Eye (tissue), 1 donor: ENCODE data around the gene HIP1.
"Not testable (repeated sequence)": the region's sequence is repeated elsewhere in the genome, so short reads cannot be mapped to it uniquely, and the experiment has no call there.

Experiments
- DNase-seq: peaks from one replicate; pipeline ENCODE4 v3.0.0-alpha.2; 2015

Gene HIP1

GRCh38 chr7:75567948-75568595 lies 170.7 kb downstream of the HIP1 start:
- peak; percentile 86 for DNase-seq

DNA sequence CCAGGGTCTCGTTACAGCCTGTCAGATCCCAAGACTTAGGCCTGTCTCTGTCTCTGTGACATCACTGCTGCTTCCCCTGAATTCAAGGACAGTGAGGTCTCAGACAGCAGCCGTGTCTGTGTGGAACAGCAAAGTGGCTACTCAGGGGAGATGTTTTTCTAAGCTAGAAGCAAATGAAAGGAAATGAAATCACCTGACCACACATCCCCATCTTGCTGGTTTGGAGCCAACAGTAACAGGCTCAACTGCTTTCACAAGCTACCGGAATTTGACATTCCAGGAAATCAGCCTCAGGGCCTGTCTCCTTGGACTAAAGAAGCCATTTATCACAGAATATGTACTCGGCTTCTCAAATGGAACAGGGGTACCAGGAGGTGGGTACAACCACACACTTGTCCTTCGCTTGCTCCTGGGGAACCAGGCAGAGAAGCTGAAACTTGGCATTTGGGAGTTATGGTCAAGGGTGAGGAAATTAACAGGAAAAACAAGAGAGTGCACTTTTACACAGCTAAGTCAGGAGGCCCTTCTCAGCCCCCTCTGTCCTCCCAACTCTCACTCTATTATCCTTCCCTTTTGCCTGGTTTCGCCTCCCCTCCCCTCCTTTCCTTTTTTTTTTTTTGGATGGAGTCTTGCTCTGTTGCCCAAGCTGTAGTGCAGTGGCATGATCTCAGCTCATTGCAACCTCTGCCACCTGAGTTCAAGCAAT lies 173.5 kb downstream of the HIP1 start:
- peak; percentile 78 for DNase-seq

DNA sequence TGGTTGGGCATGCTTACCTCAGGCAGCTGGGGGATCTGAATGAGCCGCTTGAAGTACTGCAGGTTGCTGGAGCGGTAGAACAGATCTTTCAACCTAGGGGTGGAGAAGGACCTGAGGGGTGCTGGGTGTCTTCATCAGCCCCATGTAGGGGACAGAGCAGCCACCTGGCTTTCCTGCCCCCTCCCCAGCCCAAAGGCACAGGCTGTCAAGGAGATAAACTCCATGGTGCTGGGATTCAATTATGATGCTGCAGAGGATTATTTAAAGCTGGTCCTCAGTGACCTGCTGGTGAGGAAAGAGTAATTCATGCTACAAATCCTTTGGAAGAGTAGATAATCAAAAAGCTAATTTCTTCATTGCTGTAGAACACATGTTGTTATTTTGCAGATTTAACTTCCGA lies 175.6 kb downstream of the HIP1 start:
- no peak for DNase-seq

DNA sequence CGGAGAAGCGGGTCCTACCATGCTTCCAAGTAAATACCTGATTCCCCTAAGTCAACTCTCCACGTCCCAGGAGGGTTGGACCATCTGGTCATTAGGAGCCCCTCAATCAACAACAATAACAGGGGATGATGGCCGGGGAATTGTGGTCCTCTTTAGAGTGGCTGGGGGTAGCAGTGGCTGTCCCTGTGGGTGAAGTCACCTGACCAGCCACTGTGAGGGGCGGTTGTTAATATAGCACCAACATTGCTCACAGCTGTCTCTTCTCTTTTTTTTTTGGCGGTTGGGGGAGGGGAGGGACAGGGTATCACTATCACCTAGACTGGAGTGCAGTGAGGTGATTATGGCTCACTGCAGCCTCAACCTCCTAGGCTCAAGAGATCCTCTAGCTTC lies 178.8 kb downstream of the HIP1 start:
- peak; percentile 74 for DNase-seq

DNA sequence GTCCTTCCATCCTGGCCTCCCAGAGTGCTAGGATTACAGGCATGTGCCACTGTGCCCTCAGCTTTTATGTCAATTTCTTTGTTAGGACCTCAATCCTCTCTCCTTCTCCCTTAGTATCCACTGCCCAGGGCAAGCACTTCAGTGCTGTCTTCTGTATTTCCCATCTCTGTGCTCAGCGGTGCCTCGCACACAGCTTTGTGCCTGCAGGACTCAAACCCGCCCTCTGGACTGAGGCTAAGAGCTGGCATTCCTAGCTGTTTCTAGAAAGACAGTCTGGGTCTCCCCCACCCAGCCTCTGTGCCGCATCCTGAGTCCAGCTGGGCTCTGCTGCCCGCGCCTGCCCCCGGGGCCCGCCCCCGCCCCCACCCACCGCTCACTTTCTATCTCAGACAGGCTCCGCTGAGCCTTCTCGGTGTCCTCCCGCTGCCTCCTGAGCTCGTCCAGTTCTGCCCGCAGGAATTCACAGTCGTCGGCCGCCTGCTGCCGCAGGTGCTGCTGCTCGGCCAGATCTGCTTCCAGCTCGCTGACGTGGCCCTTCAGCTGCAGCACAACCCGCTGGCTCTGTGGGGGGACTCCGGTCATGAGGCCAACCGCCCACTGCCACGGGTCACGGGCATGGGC lies 179.3 kb downstream of the HIP1 start:
- peak; percentile 77 for DNase-seq

DNA sequence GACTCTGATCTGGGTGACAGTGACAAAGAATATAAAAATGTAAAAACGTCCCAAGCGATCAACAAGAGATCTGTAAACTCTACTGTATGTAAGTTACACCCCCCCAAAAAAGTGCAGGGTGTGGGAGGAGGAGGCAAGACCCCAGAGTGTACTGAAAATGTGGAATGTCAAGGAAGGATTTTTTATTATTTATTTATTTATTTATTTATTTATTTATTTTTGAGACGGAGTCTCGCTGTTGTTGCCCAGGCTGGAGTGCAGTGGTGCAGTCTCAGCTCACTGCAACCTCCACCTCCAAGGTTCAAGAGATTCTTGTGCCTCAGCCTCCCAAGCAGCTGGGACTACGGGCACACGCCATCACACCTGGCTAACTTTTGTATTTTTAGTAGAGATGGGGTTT lies 181.9 kb downstream of the HIP1 start:
- DNase-seq: not testable (repeated sequence)

- DNase-seq: no peak
These were observed 183.0 kb downstream of the HIP1 start for GRCh38 chr7:75555736-75556135.

- no peak for DNase-seq
These were observed 192.3 kb downstream of the HIP1 start for GRCh38 chr7:75546237-75547015.

DNA sequence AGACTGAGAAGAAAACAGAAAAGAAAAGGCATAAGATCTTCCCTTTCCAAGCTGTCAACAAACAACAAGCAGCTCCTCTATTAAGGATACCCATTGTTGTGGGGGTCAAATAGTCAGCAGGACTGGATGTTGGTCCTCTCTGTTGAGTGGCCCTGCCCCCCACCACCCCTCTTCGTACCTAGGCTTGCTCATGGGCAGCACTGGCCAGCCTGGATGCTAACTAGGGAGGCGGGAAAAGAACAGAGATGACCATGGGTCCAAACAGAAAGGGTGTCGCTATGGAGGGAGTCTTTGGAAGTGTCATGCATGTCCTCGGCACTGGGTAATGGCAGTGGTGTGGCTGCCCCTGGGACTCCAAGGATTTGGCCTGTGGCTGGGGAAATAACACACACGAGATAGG lies 201.0 kb downstream of the HIP1 start:
- no peak for DNase-seq

DNA sequence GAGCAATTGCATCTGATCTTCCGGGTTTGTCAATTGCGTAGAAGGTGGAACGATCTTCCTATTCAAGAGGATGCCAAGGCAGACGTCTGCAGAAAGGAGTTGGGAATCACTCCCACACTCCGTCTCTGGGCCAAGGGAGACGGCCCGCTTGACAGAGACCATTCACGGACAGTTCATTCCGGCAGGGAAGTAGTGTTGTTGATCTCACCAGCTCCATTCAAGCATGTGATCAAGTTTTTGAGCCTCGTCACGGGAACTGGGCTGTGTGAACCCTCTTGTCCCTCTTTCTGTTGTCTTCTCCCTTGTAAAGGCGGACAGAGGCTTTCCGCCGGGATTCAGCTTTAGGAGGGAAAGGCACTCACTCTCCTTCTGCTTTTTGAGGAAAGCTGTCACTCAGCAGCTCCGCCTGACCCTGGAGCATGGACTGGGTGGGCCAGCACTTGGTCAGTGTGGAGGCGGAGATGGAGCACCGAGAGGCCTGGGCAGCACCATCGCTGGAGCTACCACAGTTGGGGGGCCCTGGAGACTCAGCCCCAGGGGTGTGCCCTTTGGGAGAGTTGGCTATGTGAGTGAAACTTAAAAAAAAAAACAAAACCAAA lies 201.7 kb downstream of the HIP1 start:
- DNase-seq: no peak

GRCh38 chr7:75536491-75536890 lies 202.2 kb downstream of the HIP1 start:
- DNase-seq: no peak

- no peak for DNase-seq
These were observed 203.9 kb downstream of the HIP1 start for GRCh38 chr7:75534727-75535307.

GRCh38 chr7:75533926-75534325 lies 204.8 kb downstream of the HIP1 start:
- DNase-seq: no peak

DNA sequence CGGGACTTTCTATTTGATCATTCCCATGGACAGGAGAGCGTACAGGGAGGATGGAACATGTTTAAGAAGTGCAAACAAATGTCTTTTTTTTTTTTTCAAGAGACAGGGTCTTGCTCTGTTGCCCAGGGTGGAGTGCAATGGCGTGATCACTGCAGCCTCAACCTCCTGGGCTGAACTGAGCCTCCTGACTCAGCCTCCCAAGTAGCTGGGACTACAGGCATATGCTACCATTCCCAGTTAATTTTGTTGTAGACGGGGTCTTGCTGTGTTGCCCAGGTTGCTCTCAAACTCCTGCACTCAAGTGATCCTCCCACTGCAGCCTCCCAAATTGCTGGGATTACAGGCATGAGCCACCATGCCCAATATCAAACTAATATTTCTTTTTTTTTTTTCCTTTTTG lies 206.1 kb downstream of the HIP1 start:
- no peak for DNase-seq

GRCh38 chr7:75531359-75531821 lies 207.4 kb downstream of the HIP1 start:
- no peak for DNase-seq

GRCh38 chr7:75527224-75527722 lies 211.5 kb downstream of the HIP1 start:
- DNase-seq: peak; percentile 31

GRCh38 chr7:75521727-75522126 lies 217.0 kb downstream of the HIP1 start:
- DNase-seq: not testable (repeated sequence)

DNA sequence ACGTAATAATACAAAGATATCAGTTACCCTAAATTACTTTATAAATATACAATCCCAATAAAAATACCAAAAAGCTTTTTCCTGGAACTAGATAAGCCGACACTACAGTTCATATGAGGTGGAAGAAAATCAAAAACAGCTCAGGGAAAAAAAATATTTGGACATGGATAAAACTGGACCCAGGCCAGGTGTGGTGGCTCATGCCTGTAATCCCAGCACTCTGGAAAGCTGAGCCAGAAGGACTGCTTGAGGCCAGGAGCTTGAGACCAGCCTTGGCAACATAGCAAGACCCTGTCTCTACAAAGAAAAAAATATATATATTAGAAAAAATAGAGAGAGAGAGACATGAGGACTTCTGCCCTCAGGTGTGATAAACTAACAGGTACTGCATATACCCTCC lies 219.9 kb downstream of the HIP1 start:
- not testable (repeated sequence) for DNase-seq

DNA sequence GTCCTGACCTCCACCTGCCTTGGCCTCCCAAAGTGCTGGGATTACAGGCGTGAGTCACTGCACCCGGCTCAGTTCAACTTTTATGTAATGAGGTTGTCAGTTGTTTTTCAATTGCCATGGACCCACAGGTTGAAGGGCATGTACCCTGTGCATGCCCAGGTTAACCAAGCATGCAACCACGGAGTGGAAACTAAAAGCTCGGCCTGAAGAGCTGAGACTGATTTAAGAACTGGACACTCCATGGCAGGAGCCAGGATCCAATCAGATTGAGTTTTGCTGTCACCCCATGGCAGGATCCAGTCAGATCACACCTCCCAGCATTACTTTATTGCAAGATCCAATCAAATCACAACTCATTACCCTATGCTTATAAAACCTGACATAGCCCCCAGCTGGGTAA lies 229.7 kb downstream of the HIP1 start:
- not testable (repeated sequence) for DNase-seq

- not testable (repeated sequence) for DNase-seq
These were observed 246.7 kb downstream of the HIP1 start, which contains the start of gene SPDYE5 for GRCh38 chr7:75492020-75492419. SPDYE5 (plus strand) TSS chr7:75492320; CDS start chr7:75494048, 1,728 bp downstream.

DNA sequence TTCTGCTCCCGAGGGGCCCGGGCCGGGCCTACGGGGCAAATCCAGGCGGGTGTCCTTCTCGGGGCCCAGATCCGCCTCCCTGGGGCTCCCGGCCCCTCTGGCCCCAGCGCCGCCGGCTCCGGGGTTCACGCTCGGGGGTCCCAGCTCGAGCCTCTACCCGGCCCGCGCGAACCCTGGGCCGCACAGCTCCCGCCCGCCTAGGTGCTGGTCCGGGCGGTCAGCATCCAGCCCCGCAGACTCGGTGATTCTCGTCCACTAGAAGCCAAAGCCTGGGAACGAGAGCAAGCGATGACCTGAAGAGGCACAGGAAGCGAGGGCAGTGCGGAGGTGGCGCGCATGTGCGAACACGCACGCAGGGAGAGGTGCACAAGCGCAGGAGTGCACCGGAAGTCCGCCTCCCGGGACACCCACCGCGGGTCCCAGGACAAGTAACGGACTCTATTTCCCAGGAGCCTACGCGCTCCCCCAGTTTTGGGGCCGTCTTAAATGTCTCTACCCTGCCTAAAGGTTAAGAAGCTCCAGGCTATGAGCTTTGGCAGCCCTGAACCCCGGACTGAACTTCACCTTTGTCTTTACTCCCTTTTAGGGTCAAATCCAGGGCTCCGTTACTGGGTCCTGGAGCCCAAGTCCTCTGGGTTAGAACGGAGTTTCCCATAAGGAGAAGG lies 252.6 kb downstream of the HIP1 start, which contains the start of gene POM121C:
TSS of gene POM121C (minus strand) at position 321 of the 665 bp plus-strand sequence. CDS start 44,803 bp downstream, outside the sequence.
- peak; percentile 95 for DNase-seq
